Brain pericyte (primary cell): ENCODE results near the gene PTBP1.
"Not testable (repeated sequence)": the region's sequence is repeated elsewhere in the genome, so short reads cannot be mapped to it uniquely, and the experiment has no call there.

Experiments
- DNase-seq: peaks from one replicate; pipeline ENCODE4 v3.0.0-alpha.2; 2012; ENCODE audit warnings: low read depth, low spot score

Gene PTBP1

GRCh38 chr19:810077-810855, 13.0 kb downstream of the PTBP1 start:
- DNase-seq: no peak

GRCh38 chr19:810883-811489, 13.7 kb downstream of the PTBP1 start:
- no peak for DNase-seq

DNA sequence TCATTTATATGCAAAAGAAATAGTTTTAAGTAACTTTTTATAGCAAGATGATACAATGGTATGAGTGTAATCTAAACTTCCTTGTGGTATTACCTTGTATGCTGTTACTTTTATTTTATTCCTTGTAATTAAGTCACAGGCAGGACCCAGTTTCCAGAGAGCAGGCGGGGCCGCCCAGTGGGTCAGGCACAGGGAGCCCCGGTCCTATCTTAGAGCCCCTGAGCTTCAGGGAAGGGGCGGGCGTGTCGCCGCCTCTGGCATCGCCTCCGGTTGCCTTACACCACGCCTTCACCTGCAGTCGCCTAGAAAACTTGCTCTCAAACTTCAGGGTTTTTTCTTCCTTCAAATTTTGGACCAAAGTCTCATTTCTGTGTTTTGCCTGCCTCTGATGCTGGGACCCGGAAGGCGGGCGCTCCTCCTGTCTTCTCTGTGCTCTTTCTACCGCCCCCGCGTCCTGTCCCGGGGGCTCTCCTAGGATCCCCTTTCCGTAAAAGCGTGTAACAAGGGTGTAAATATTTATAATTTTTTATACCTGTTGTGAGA, 14.3 kb downstream of the PTBP1 start:
- DNase-seq: no peak

- DNase-seq: no peak
Measured at GRCh38 chr19:812049-812746, 14.9 kb downstream of the PTBP1 start.

- DNase-seq: no peak
Measured at GRCh38 chr19:812747-813218, 15.5 kb downstream of the PTBP1 start.

DNA sequence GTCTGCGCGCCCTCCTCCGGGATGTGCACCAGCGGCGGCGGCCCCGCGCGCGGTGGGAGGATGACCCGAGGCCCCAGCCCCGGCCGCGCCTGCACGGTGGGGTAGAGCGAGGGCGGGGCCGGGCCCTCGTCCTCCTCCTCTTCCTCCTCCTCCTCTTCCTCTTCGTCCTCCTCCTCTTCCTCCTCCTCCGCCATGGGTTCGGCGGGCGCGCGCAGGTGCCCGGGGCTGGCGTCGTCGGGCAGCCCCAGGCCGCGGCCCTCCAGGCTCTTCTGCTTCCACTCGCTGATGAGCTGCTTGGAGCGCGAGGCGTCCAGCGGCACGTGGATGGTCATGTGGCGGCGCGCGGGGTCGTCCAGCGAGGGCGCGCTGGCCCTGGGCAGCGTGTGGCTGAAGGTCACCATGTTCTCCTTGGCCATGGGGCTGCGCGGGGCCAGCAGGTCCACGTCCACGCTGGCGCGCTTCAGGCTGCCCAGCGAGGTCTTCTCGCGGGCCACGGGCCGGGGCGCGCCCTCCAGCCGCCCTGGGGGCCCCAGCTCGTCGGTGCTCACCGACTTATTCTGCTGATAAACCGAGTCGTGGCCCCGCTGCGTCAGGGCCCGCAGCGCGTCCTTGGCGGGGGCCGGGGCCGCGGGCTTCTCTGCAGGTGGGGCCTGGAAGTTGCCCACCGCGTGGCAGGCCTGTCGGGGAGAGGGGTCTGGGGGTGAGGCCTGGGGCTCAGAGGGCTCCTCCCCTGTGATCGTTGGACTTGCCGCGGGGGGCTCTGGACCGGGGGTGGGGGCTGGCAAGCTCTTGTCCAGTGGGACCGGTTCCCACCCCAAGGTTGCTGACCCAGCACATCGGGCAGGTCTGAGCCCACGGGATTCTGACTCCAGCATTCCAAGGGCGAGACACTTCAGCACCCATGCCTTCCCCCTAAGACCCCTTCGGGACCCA, 16.2 kb downstream of the PTBP1 start:
- DNase-seq: no peak

GRCh38 chr19:814152-815078, 17.2 kb downstream of the PTBP1 start:
- no peak for DNase-seq

DNA sequence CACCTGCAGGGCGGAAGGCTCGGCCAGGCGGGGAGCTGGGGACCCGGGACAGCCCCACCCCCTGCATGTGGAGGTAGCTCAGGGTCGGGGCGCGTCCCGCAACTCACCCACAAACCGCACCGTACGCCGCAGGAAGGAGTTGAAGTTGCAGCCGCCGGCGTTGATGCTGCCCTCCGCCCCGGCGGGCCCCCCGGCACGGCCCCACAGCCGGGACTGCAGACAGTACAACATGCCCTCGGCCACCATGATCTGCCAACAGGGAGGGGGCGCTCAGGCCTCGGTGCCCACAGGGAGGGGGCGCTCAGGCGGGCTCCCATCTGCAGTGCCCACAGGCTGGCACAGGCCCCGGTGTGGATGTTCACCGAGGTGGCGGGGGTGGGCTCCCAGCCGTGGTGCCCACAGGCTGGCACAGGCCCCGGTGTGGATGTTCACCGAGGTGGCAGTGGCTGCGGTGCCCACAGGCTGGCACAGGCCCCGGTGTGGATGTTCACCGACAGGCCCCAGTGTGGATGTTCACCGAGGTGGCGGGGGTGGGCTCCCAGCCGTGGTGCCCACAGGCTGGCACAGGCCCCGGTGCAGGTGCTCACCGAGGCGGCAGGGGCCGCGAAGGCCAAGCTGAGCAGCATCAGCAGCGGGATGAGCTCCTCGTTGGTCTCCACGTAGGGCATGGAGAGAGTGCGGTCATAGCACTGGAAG, 18.0 kb downstream of the PTBP1 start:
- no peak for DNase-seq

DNA sequence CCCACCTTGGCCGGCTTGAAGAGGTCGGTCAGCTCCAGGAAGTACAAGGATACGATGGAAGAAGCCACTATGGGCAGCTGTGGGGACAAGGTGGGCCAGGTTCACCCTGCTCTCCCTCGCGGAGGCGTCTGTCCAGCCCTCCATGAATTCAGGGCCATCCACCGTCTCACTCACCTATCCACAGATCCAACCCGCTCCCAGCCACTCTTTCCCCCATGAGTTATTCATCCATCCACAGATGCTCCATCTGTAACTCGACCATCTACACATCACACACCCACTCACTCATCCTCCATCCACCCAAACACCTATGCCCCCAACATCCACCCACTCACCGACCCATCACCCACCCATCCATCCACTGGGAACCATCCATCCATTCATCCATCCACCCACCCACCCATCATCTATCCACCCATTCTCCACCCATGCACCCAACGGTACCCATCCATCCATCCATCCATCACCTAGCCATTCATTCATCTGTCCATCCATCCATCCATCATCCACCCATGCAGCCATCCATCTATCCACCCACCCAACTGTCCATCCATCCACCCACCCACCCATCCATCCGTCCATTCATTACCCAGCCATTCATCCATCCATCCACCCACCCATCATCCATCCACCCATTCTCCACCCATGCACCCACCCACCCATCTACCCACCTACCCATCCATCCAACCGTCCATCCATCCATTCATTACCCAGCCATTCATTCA, 18.7 kb downstream of the PTBP1 start:
- no peak for DNase-seq

- DNase-seq: no peak
Measured at GRCh38 chr19:816500-816857, 19.2 kb downstream of the PTBP1 start.

- DNase-seq: not testable (repeated sequence)
Measured at GRCh38 chr19:820212-820611, 23.0 kb downstream of the PTBP1 start.

DNA sequence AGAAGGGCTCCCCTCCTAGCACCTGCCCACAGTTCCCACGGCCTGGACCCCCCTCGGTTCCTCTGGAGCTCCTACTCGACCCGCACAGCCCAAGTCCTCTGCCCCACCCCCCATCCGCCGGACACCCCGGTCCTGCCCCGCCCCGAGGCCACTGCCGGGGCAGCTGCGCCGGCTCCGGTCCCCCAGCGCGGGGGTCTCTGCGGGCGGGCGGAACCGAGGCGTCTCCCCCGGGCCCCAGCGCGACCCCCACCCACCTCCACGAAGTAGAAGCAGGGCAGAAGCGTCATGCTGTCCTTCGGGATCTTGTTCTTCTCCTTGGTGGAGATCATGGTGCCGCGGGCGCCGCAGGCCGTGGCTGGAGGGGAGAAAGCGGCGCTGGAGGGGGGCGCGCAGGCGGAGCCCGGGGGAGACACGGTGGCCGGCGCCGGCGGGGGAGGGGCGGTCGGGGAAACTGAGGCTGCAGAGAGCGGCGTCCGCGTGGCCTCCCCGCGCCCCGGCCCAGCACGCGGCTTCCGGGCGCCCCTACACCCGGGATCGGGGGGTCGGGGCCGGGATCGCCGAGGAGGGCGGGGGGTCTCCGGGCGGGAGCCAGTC, 24.1 kb downstream of the PTBP1 start:
- DNase-seq: no peak

DNA sequence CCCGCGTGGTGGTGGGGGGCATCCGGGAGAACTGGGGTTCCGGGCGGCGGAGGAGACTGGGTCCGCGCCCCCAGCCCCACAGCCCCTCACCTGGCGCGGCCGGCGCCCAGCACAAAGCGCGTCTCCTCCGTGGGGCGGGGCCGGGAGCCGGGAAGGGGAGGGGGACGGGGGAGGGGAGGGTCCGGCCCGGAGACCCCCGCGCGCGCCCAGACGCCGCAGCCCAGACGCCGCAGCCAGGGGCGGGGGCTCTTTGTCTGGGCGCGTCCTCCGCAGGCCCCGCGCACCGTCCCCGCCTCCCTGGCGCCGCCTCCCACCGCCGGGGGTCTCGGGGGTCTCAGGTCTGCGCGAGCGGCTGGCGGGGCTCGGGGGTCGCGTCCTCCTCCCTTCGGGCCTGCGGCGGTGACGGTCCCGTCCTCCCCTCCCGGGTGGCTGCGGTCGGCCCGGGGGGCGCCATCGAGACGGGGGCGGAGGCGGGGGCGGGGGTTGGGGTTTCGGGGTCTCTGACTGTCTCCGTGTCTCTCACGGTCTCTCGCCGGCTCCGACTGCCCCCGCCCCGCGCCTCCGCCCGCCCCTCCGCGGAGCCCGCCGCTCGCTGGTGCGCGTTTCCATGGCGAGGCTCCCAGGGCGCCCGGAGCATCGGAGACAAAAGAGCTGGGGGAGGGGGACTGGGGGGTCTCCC, 24.7 kb downstream of the PTBP1 start, which contains the start of gene PLPPR3:
TSS of gene PLPPR3 (minus strand) at position 131 of the 679 bp plus-strand sequence. CDS start 396 bp downstream, outside the sequence.
- DNase-seq: no peak

DNA sequence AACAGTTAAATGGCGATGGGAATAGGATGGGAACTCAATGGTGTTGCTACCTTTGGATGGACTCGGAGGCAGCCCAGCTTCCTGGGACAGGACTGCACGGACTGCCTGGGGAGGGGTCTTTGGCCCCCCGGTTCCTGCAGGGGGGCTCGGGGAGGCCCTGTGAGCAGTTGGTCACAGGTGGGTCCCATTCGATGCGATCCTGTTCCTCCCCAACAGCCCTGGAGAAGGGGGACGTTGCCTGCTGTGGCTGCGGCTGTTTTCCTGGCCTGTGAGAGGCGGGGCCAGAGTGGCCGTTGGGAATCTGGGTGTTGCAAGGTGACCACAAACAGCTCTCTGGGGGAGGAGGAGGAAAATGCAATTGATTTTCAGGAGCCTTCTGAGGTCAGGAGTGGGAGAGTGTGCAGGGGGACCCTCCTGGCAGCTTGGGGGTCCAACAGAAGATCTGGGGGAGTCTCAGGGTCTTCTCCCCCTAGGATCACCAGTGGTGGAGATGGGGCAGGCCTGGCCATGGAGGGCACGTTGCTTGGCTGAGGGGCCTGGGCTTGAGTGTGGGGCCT, 26.4 kb downstream of the PTBP1 start:
- DNase-seq: no peak

- DNase-seq: no peak
Measured at GRCh38 chr19:824885-825284, 27.6 kb downstream of the PTBP1 start.

DNA sequence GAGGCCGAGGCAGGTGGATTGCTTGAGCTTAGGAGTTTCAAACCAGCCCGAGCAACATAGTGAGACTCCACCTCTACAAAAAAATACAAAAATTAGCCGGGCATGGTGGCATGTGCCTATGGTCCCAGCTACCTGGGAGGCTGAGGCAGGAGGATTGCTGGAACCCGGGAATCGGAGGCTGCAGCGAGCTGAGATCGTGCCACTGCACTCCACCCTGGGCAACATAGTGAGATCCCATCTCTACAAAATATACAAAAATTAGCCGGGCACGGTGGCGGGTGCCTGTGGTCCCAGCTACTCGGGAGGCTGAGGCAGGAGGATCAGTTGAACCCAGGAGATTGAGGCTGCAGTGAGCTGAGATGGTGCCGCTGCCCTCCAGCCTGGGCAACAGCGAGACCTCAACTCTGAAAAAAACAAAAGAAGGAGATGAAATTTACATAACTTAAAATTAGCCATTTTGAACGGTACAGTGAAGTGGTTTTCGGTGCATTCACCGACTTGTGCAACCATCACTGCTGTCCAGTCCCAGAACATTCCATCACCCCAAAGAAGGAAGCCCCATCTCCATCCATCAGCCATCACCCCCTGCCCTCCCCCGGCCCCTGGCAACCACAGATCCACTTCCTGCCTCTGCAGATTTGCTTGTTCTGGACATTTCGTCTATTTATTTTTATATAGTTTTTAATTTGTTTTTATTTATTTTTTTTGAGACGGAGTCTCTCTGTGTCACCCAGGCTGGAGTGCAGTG, 28.8 kb downstream of the PTBP1 start:
- no peak for DNase-seq

- no peak for DNase-seq
Measured at GRCh38 chr19:827314-827709, 30.1 kb downstream of the PTBP1 start.
